GM19238 (cell line): ENCODE measurements around the gene NEDD4L.
"Not testable (repeated sequence)": the region's sequence is repeated elsewhere in the genome, so short reads cannot be mapped to it uniquely, and the experiment has no call there.

Experiments
- DNase-seq: peaks from one replicate; pipeline ENCODE4 v3.0.0; 2011; ENCODE audit warnings: low spot score; ENCODE audit not compliant: insufficient read length

The NEDD4L gene

DNA sequence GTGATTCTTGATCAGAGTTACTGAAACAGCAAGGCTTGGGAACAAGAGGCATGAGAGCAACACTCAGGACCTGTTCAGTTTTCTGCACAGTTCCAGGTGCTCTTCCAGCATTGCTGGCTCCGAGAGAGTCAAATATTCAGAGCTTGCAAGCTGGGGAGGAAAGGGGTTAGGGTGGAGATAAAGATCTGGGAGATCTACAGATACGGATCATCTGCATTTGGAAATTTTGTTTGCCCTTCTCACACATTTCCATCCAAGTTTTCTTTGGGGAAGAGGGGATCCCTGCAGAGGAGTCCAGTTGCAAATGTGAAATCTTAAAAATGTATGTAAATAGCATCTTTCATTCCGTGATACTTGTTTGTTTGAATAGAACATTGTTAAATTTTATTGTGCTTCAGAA lies 108.2 kb downstream of the NEDD4L start:
- DNase-seq = no peak

DNA sequence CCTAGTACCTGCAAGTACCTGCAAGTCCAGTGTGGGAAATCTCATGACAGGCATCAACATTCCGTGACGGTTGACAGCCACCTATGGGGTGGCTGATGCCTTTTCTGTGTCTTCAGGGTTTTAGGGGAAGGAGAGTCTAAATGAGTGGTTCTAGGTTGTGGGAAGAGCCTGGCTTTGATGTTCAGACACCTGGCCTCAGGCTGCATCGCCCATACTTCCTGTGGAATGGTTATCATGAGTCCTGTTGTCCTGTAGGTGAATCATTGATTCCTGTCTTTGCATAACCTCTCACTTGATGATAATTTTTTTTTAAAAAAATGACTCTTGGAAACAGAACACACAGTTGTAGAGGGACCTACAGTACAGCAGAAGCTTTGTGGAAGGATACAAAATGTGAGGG lies 108.9 kb downstream of the NEDD4L start:
- no peak for DNase-seq

DNA sequence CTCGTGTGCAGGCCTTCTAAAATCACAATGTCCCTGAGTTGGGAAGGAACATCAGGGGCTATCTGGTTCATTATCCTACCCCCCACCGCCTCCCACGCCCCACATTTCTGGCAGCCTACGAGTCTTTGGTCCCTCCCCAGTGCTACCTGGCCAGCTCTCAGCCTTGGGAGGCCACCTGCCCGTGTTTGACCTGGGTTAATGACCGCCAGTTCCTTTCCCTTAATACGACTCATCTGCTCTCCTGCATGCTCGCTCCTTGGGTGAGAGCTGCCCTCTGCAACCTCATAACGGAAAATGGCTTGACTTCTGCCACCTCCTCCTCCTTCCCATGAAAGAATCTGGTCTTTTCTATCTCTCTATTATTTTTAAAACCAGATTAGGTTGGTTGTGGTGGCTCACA lies 112.5 kb downstream of the NEDD4L start:
- no peak for DNase-seq

DNA sequence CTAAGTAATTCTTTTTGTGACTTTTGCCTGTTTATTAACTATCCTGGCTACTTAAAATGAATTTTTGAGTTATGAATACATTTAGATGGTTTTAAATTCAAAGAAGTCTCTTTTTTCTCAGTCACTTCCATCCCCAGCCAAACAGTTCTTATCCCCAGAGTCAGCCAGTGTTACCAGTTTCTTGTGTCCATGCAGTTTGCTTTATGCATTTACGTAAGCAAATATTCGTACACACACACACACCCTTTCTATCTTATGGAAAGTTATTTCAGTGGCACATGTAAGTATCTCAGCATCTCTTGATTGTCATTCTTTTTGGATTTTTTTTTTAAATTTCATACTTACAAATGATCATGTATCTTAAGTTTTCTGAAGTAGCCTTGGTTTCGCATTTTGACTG lies 113.2 kb downstream of the NEDD4L start:
- no peak for DNase-seq

DNA sequence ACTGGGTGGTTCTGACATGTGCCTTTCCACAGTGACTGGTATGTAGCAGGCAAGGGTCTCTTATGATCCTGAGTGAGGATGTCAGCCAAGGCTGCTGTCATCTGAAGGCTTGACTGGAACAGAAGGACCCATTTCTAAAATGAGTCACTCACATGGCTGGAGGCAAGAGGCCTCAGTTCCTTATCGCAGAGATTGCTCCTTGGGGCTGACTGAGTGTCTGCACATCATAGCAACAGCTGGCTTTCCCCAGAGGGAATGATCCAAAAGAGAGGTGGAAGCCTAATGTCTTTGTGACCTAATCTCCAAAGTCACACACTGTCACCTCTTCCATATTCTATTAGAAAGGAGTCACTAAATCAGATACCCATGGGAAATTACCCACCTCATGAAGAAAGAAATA lies 114.0 kb downstream of the NEDD4L start:
- no peak for DNase-seq

DNA sequence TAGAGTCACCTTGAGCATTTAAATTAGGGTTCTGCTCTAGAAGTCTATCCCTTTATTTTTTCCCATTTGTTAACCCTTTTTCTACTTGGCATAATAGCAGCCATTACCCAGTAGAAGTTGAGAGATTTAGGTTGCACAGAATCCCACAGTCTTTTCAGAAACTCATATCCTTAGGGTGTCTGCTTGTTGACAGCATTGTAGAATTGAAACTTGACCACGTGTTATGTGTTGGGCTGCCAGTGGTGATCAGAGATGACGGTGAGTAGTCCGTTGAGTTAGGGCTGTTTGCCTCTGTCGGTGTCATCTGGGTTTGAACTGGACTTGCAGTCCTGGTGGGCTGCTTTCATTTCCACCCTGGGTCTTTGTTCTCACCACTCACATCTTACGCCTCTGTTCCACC lies 114.4 kb downstream of the NEDD4L start:
- no peak for DNase-seq

DNA sequence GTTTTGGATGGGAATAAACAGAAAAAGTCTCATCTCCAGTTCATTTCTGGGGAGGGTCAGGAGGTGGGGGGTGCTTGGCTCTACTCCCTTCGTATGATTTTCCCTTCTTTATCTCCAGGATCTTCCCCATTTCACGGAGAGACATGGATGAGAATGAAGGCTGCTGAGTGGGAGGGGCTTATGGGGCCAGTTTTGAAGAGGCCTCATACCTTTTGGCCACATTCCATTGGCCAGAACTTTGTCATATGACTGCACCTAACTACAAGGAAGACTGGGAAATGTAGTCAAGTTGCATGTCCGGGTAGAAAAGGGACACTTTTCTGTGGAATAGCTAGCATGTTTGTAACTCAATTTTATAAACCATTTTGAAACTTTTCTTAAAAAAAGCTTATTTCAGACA lies 117.6 kb downstream of the NEDD4L start:
- DNase-seq = no peak

DNA sequence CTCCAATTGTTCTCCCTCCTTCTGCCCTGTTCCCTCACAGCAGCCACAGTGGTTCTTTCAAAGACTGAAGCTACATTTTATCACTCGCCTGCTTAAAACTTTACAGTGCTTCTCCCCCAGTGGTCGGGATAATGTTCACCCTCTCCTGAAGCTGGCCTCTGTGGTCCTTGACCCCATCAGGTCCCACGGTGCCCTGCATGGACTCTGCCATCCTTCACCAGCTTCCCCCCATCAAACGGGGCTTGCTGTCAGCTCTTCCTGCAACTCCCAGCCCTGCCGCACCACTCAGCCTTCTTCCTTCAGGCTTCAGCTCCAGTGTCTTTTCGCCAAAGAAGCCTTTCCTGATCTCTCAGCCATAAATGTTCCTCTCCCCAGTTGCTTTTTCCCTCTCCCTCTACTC lies 118.1 kb downstream of the NEDD4L start:
- no peak for DNase-seq

DNA sequence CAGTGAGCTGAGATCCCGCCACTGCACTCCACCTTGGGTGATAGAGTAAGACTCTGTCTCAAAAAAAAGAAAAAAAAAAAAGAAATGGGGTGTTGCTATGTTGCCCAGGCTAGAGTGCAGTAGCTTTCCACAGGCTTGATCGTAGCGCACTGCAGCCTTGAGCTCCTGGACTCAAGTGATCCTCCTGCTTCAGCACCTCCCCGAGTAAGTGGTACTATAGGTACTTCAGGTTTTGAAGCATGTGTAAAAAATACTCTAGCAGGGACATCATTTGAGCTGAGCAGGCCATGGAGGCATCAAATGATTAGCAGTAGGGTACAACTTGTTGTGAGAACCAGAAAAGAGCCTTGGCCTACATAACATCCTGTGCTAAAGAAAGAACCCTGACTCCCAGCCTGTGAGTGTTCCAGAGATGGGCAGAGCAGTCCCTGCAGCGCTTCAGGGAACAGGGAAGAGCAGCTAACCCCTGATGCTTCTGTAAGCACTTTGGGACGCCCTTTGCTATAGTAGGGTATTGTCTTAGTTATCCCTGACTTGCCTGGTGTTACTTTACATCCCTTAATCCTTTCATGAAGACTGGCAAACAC lies 119.1 kb downstream of the NEDD4L start:
- no peak for DNase-seq

DNA sequence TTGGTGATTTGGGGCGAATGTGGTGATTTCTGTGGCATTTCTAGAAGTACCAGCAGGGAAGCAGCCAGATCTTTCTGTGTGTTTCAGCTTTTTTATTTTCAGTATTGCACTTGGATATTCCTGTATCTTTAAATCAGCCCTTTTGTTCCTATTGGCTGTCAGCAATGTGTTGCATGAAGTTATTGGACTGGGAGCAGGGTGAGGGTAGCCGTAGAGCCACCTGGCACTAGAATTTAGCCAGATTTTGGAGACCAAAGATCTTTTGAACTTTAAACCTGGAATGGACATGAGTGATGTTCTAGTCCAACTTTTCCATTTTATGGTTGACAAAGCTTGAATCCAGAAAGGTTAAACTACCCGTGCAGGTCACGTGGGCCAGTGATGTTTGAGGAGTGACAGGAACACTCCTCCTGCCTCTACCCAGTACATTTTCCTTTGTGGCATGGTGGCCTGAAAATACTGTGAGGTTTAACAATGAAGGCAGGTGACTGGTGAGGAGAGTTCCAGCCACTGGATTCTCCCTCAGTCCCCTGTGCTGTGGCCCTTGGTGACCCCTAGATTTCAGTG lies 122.3 kb downstream of the NEDD4L start:
- DNase-seq = no peak

DNA sequence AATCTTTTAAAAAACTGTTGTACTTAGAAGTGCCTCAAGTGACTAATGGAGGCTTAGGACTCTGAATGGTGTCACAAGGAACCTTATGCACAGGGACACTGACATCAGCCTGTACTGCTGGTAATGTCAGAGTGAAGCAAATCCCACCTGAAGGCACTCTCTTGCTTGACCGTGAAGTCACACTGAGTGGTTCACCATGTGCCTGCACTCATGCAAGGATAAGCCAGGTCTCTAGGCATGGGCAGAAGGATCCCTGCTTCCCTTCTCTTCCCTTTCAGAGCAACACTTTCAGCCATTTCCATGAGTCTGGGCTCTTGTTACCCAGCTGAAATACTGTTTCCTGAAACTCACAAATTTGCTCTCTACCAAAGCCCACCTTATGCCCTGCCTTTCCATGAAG lies 123.0 kb downstream of the NEDD4L start:
- DNase-seq = no peak

DNA sequence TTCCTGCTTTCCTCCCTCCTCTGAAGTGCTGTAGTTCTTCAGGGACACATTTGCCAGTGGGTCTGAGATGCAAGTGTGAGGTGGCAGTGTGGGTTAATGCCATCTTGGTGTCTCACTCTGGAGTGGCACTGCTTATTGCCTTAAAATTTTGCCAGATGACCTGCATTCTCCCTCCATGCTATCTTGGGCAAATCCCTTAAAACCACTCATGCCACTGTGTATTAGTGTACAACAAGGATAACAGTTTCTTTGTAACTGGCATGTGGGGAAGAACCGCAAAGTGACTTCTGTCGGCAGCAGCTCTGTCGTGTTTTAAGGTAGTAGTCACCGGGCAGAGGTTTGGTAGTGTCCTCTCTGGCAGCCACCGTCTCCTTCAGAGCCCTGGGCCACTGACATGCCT lies 124.2 kb downstream of the NEDD4L start:
- DNase-seq = no peak

DNA sequence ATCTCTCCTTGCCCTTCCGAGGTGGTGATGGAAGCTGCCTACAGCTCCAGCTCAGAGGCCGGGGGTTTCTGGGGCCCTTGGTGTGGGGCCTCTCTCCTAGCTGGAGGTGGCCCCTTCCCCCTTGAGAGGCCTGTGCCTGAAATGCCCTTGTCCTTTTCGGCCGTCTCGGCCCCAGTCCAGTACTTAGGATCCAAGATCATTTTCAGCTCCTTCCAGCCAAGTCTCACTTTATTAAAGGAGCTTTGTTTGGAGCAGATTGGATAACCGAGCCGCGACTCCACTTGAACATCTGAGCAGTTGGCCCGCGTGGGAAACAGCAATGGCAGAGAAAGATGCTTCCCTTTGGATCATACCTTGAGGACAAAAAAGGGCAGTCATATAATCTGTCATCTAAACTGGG lies 125.0 kb downstream of the NEDD4L start:
- no peak for DNase-seq

DNA sequence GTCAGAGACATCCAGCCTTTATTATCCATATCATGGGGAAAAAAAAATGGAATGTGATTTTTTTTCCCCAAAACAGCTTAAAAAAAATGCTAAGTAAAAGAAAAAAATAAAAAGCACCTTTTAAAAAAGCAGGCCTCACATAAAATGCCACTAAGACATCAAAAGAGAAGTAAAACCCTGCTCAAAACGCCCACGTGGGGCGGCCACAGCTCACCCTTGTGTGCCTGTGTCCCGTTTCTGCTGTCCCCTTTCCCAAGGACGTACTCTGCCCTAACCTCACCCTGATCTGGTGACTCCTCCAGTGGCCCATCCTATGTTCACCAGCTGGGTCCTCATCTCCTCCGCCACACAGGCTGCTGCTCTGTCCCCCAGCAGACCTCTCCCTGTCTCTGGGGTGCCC lies 125.4 kb downstream of the NEDD4L start:
- no peak for DNase-seq

DNA sequence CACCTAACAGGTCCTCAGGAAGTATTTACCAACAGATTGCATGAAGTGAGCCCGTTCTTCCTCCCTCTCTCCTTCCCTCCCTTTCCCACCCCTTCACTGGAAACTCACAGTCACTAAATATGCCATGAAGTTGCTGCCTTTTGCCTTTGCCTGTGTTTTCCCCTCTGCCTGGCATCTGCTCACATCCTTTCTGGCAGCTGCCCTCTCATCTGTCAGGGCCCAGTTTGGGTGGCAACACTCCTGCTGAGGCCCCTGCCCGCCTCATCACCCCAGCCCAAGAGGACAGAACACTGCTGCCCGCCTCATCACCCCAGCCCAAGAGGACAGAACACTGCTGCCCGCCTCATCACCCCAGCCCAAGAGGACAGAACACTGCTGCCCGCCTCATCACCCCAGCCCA lies 126.0 kb downstream of the NEDD4L start:
- DNase-seq = not testable (repeated sequence)

DNA sequence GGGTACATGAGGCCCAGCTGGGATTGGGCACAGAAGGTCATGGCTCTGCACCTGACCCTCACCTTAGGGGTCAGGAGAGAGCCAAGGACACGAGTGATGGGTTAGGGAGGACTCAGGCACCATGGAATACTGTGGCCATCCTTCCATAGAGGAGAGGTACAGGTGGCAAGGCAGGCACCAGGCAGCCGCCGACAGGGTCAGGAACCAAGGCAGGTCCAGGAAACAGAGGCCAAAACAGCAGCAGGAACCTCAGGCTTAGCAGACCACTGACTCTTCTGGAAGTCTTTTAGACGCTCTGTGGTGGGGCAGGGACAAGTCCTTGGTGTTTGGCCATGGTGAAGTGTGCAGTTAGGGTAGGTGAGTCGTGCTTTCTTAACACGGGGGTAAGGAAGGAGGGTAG lies 128.0 kb downstream of the NEDD4L start:
- DNase-seq = no peak

DNA sequence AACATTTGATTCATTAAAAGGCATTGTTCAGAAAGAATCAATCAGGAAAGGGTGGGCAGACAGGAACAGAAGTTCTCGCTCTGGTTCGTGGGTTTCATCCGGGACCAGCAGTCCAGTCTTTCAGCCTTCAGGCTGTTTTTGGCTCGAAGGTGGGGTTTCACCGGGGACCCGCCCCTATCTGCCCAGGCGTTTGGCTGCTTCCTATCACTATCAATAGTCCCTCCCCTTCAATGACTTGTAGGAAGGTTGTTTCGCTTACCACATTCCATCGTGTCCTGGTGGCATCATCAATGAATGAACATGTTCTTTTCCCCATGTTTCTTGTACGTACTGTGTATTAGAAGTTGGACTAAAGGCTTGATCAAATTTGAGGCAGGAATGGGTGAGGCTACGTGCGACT lies 130.3 kb downstream of the NEDD4L start:
- no peak for DNase-seq

DNA sequence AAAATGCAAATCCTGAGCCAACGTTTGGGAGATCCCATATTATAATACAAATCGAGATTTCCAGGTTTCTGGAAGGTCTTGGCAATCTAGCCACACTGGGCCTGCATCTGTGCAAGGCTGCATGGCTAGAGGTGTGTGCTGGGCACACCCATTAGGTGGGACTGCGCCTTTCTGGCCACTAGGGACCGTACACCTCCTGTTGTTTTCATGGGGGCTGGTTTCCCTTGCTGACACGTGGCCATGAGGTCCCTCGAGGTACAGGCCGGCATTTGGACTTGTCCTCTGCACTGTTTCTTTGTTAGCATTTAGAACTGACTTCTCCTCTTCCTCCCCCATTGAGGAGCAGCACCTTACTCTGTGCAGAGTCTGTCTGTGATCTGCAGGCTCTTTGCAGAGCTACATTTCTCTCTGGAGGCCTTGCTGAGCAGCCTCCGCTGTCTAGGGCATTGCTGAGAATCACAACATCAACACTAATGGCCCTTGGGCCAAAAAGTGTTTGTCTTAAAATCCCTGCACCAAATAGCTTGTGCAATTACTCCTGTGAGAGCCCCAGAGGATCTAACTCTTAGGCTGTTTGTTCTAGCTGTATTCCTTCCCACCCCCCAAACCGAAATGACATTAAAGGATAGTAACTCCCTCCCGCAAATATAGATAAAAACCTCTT lies 131.2 kb downstream of the NEDD4L start:
- no peak for DNase-seq

DNA sequence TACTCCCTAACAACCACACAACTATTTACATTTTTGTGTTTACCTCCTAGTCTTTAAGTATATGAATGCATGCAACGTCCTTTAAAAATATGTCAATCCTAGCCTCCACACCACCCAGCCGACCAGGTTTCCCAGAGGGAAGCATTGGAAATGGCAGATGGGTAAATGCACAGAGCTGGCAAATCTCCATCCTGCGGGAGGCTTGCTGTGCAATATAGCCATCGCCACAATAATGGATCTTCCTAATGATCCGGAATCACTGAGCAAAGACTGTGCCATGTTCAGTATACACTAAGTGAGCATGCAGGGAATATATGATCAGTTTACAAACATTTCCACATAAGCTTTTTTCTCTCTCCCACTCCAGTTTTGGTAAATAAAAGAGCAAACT lies 131.8 kb downstream of the NEDD4L start:
- DNase-seq = no peak

DNA sequence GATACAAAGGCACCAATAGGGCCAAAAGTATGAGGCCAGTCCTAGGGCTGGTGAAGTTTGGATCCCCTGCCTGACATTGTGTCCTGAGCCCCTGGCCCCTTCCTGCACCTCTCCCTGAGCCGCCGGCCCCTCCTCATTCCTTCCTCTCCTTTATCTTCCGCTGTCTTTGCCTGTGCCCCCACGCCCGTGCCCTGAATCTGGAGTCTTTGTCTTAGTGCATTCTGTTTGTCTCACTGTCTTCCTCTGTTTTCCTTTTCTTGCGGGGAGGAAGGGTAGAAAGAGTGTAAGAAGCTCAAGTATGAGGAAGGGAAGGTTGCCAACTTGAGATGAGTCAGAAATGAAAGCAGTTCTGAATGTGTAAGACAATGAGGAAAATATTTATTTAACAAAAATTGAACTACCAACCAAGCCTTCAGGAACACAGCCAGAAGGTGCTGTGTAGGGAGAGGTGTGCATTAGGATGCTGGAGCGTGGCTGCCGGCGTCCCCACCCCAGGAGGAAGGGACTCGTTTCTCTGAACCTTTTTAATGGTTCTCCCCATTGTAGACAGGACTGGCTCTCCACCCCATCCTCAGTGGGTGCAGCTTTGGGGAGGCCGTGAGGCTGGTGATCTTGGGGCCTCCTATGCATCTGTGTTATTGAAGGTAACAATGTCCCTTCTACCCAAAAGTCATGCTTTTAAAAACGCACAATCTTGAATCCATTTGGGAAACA lies 133.1 kb downstream of the NEDD4L start:
- DNase-seq = no peak

DNA sequence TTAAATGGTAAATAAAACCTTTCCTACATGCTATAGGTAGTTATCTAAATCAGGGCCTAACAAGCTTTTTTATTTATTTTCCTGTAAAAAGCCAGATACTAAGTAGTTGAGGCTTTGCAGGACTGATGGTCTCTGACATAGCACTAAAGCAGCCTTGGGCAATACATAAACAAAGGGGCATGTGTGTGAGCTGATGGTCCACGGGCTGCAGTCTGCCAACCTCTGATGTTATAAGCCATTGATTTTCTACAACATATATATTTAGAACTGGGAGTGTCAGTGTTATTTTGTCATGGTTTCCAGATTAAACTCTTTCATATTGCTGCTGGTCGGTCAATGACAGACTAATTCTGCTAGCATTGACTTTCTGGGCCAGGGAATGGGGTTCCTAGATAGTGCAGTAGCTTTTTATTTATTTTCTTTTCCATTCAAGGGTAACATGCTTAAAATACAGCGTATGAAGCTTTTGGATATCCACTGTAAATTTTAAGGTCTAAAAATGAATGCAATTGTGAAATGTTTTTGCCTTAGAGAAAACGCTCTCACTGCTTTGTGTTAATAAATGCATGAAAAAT lies 134.0 kb downstream of the NEDD4L start:
- no peak for DNase-seq

DNA sequence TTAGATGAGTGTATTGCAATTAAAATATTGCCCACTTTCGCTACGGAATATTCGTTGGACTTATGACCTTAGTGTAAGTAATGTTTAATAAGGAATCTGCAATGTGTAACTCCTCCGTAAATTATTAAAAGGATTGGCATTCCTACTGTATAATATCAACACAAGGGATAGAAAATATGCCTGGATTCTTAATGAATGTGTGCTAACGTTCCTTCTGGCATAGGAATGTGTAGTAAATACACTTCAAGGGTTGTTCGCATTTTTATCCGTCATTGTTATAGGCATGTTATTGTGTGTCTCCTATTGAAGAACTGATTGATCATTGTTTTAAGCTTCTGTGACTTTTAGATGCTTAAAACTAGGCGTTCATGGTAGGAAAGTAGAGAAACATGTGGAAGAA lies 134.5 kb downstream of the NEDD4L start:
- DNase-seq = no peak
